Stomach (tissue), 9 donors: ENCODE measurements around the gene MZF1. TPM values are rescaled to one million over a fixed set of nuclear protein-coding genes. Genes with fewer than 3 reads are reported as not detected.
A peak's percentile ranks its signal among the peaks of the same experiment; 100 is the strongest.

ENCODE experiments used
- DNase-seq, 2 donors: peaks; one replicate each; pipeline versions ENCODE4 v3.0.0 to v3.0.0-alpha.2; 2013 to 2019
- H3K27ac ChIP-seq, 5 donors: fragments of 200-600 bp in 4 of 5; sonication (generic) in 4 of 5; one replicate each; pipeline ENCODE4 v1.5.1; 2013 to 2019; ENCODE audit warnings: mild to moderate bottlenecking in 1 of 5, moderate library complexity in 1 of 5
- H3K27me3 ChIP-seq, 3 donors: fragments of 200-600 bp; sonication (generic); one replicate each; pipeline ENCODE4 v1.5.1; 2017 to 2019; ENCODE audit warnings: mixed run types in 1 of 3
- H3K36me3 ChIP-seq, 4 donors: fragments of 200-600 bp; sonication (generic); 1 replicate in 3 of 4; 2 replicates in 1 of 4; pipeline ENCODE4 v1.5.1; 2016 to 2019
- H3K4me1 ChIP-seq, 4 donors: fragments of 200-600 bp; sonication (generic); one replicate each; pipeline ENCODE4 v1.5.1; 2016 to 2019
- H3K4me3 ChIP-seq, 4 donors: fragments of 200-600 bp; sonication (generic) in 3 of 4; one replicate each; pipeline ENCODE4 v1.5.1; 2016 to 2019; ENCODE audit warnings: mild to moderate bottlenecking in 1 of 4
- H3K9me3 ChIP-seq, 4 donors: fragments of 200-600 bp; sonication (generic); one replicate each; pipeline ENCODE4 v1.5.1; 2016 to 2019
- CTCF ChIP-seq, 7 experiments: fragments of 450-650 bp in 4 of 7; fragments of 200-600 bp in 3 of 7; sonication (generic) in 3 of 7; IDR thresholded peaks; one replicate each; pipeline ENCODE4 v1.5.1; 2016 to 2019; ENCODE audit warnings: antibody characterized with exemption in 7 of 7, control low read depth in 2 of 7, mild to moderate bottlenecking in 1 of 7
- EP300 ChIP-seq: sonication (generic); formaldehyde crosslinking; IDR thresholded peaks from one replicate; pipeline ENCODE4 v1.6.1; 2017; ENCODE audit warnings: antibody characterized with exemption
- POLR2A ChIP-seq, 4 donors: fragments of 450-650 bp; IDR thresholded peaks; one replicate each; pipeline ENCODE4 v1.6.1; 2016; ENCODE audit warnings: antibody characterized with exemption in 4 of 4, control low read depth in 2 of 4, mild to moderate bottlenecking in 1 of 4, moderate library complexity in 1 of 4
- POLR2AphosphoS5 ChIP-seq, 3 donors: sonication (generic); formaldehyde crosslinking; IDR thresholded peaks; one replicate each; pipeline ENCODE4 v1.6.1; 2016; ENCODE audit warnings: antibody characterized with exemption in 3 of 3
- WGBS, 5 donors: extraction: QIAGEN DNeasy Blood & Tissue Kit in 3 of 5; methylation state at CpG; one replicate each; pipeline versions ENCODE4 v1.1.5 to v1.1.7; 2013 to 2018; 5-methylcytosine and 5-hydroxymethylcytosine counted together
- intact Hi-C: fragments of 100-400 bp; cut with DNase I; formaldehyde crosslinking; loops from one replicate; pipeline ENCODE4 v1.15.1; 2023; ENCODE audit warnings: low total_unique reads
- polyA plus RNA-seq, 3 donors: library from polyadenylated mRNA; stranded (reverse); fragments of 200-250 nt; gene quantifications; one replicate each; pipeline ENCODE4 v1.2.3, GENCODE V29; 2013
- total RNA-seq, 5 donors: library from RNA; depleted of rRNA; stranded (reverse); fragments of >200 nt; gene quantifications; one replicate each; pipeline versions ENCODE4 v1.1.0 to v1.2.3, GENCODE V29; 2014 to 2016
- donor health status: healthy with polysubstance abuse.
- donor health status: Bipolar disorder and iron deficiency.
- donor health status: healthy.

Gene MZF1
- total and polyA plus RNA-seq, 8 donors, result 14.0 to 84.9 (median 49.3) TPM

- TF ChIP-seq POLR2A (IDR thresholded peaks at IDR 0.05) (no peak), POLR2AphosphoS5 (IDR thresholded peaks at IDR 0.05) (no peak), CTCF (IDR thresholded peaks at IDR 0.05) (no peak), EP300 (no peak)
- no peak for DNase-seq
- Histone ChIP-seq H3K9me3 (no peaks in the 10 kb centered on the region), H3K4me1 (peaks cover 43 to 66% (median 61%) of the 10 kb centered on the region in 4 donors), H3K36me3 (peaks cover 37 to 47% (median 43%) of the 10 kb centered on the region in 4 donors), H3K4me3 (peak overlapping the region in 2 of 4 donors; percentile 85 to 93), H3K27me3 (no peaks in the 10 kb centered on the region), H3K27ac (peak overlapping the region in 4 of 5 donors; percentile 100)
- intact Hi-C loops, result no loop called here
- 78 to 83% (median 82%) methylated on average over 16 of the region's 16 CpGs for WGBS, 5 donors
Measured at GRCh38 chr19:58555920-58556621, 17.1 kb downstream of the MZF1 start.

GRCh38 chr19:58555369-58555885 is 17.7 kb downstream of the MZF1 start:
- H3K27me3 ChIP-seq, result no peaks in the 10 kb centered on the region
- peaks cover 43 to 61% (median 57%) of the 10 kb centered on the region in 4 donors for H3K4me1 ChIP-seq
- no peak for DNase-seq
- peaks cover 43 to 54% (median 49%) of the 10 kb centered on the region in 4 donors for H3K36me3 ChIP-seq
- H3K27ac ChIP-seq, result peak overlapping the region; percentile 94 to 100 (median 100)
- intact Hi-C loops, result no loop called here
- H3K4me3 ChIP-seq, result peak overlapping the region; percentile 72 to 93 (median 76)
- no peaks in the 10 kb centered on the region for H3K9me3 ChIP-seq
- WGBS, 5 donors, result 45 to 63% (median 46%) methylated on average over 3 to 4 of the region's 4 CpGs
- TF ChIP-seq POLR2AphosphoS5 (IDR thresholded peaks at IDR 0.05), result no peak
- TF ChIP-seq EP300, result no peak
- no peak for TF ChIP-seq CTCF (IDR thresholded peaks at IDR 0.05)
- TF ChIP-seq POLR2A (IDR thresholded peaks at IDR 0.05), result no peak

- Histone ChIP-seq H3K27me3 (no peaks in the 10 kb centered on the region), H3K9me3 (no peaks in the 10 kb centered on the region), H3K4me1 (peaks cover 37 to 54% (median 51%) of the 10 kb centered on the region in 4 donors), H3K27ac (peak within 1 kb of the TSS; percentile 94 to 100 (median 100)), H3K4me3 (peak within 1 kb of the TSS; percentile 72 to 93 (median 76)), H3K36me3 (peaks cover 50 to 61% (median 56%) of the 10 kb centered on the region in 4 donors)
- TF ChIP-seq EP300, result no peak
- peak; percentile 53 to 97 (median 83) for TF ChIP-seq POLR2AphosphoS5 (IDR thresholded peaks at IDR 0.05)
- TF ChIP-seq CTCF (IDR thresholded peaks at IDR 0.05), result no peak
- TF ChIP-seq POLR2A (IDR thresholded peaks at IDR 0.05), result peak in 1 of 4 donors; percentile 22
- DNase-seq, result peak; percentile 99
- 0 to 1% (median 0%) methylated on average over 59 to 69 of the region's 69 CpGs for WGBS, 5 donors
- intact Hi-C loops, result no loop called here
Measured at GRCh38 chr19:58554494-58555368, 18.4 kb downstream of the MZF1 start, which contains the start of gene CHMP2A. Gene CHMP2A, minus strand, starts transcription at chr19:58555105. Its CDS starts 893 bp downstream, at chr19:58554212.
